IMR-90 (cell line): ENCODE data around the gene MGAT4C. TPM values are rescaled to one million over a fixed set of nuclear protein-coding genes. Genes with fewer than 3 reads are reported as not detected.

ENCODE experiments used
- ATAC-seq: fragments of 200-7000 bp; cut with Tn5 transposase; 2 replicates; pipeline ENCODE4 v1.9.1; 2020; ENCODE audit warnings: low read depth, mild to moderate bottlenecking, moderate library complexity
- BruUV-seq: library from RNA; stranded (reverse); fragments of 400-500 nt; replicated peaks from 2 replicates; lab custom pipeline; 2021; lab: Mats Ljungman, UMichigan
- CTCF ChIA-PET: fragments of 300-600 bp; formaldehyde crosslinking; extraction: SDS; loops from one replicate; lab custom pipeline; 2021; ENCODE audit warnings: antibody characterized with exemption; lab: Yijun Ruan, JAX
- POLR2A ChIA-PET: fragments of 300-600 bp; sonication (Branson Sonifier 250); formaldehyde crosslinking; loops from one replicate; lab custom pipeline; 2022; ENCODE audit warnings: antibody characterized with exemption; ENCODE audit not compliant: unreplicated experiment; lab: Charles Lee
- DNase-seq: peaks from one replicate; pipeline ENCODE4 v3.0.0; 2013
- H2AFZ ChIP-seq: replicated peaks from 2 replicates; pipeline ENCODE3; 2013; ENCODE audit warnings: low read length, mild to moderate bottlenecking; ENCODE audit not compliant: poor library complexity
- H2AK5ac ChIP-seq: 2 replicates; pipeline ENCODE4 v1.6.1; 2013; ENCODE audit warnings: low read depth, low read length, inconsistent platforms
- H2AK9ac ChIP-seq: replicated peaks from 2 replicates; pipeline ENCODE3; 2013; ENCODE audit warnings: mild to moderate bottlenecking, low read depth, low read length, moderate library complexity; ENCODE audit not compliant: poor library complexity
- H2BK120ac ChIP-seq: 2 replicates; pipeline ENCODE4 v1.6.1; 2013; ENCODE audit warnings: low read depth, low read length, inconsistent platforms
- H2BK15ac ChIP-seq: 3 replicates; pipeline ENCODE4 v1.6.1; 2013; ENCODE audit warnings: low read depth, low read length, inconsistent platforms
- H2BK20ac ChIP-seq: 2 replicates; pipeline ENCODE4 v1.6.1; 2013; ENCODE audit warnings: low read depth, mild to moderate bottlenecking, inconsistent platforms, low read length, moderate library complexity
- H2BK5ac ChIP-seq: 2 replicates; pipeline ENCODE4 v1.6.1; 2013; ENCODE audit warnings: mild to moderate bottlenecking, low read depth, low read length, inconsistent platforms; ENCODE audit not compliant: poor library complexity, severe bottlenecking
- H3K14ac ChIP-seq: replicated peaks from 2 replicates; pipeline ENCODE4 v1.6.1; 2013; ENCODE audit warnings: low read depth, low read length, inconsistent platforms
- H3K18ac ChIP-seq: 2 replicates; pipeline ENCODE4 v1.6.1; 2013; ENCODE audit warnings: low read depth, low read length, control low read depth
- H3K23ac ChIP-seq: 2 replicates; pipeline ENCODE4 v1.6.1; 2013; ENCODE audit warnings: low read depth, low read length, inconsistent platforms
- H3K27ac ChIP-seq: 2 replicates; pipeline ENCODE4 v1.5.1; 2013; ENCODE audit warnings: mild to moderate bottlenecking, control low read depth, low read length; ENCODE audit not compliant: insufficient read depth
- H3K27me3 ChIP-seq: 2 replicates; pipeline ENCODE4 v1.6.1; 2013; ENCODE audit warnings: low read length; ENCODE audit not compliant: control insufficient read depth, insufficient read depth
- H3K36me3 ChIP-seq: 2 replicates; pipeline ENCODE4 v1.6.1; 2013; ENCODE audit warnings: low read length, mixed read lengths; ENCODE audit not compliant: control insufficient read depth, insufficient read depth
- H3K4ac ChIP-seq: 2 replicates; pipeline ENCODE4 v1.6.1; 2013; ENCODE audit warnings: low read depth, low read length, inconsistent platforms
- H3K4me1 ChIP-seq: 2 replicates; pipeline ENCODE4 v1.6.1; 2013; ENCODE audit warnings: low read length, mixed read lengths; ENCODE audit not compliant: control insufficient read depth, insufficient read depth
- H3K4me2 ChIP-seq: 2 replicates; pipeline ENCODE4 v1.6.1; 2013; ENCODE audit warnings: low read depth, mild to moderate bottlenecking, control low read depth, low read length, moderate library complexity
- H3K4me3 ChIP-seq: 2 replicates; pipeline ENCODE4 v1.5.1; 2013; ENCODE audit warnings: low read depth, mild to moderate bottlenecking, control low read depth, low read length, moderate library complexity; ENCODE audit not compliant: insufficient read depth
- H3K56ac ChIP-seq: 2 replicates; pipeline ENCODE4 v1.6.1; 2013; ENCODE audit warnings: low read length, inconsistent platforms; ENCODE audit not compliant: insufficient read depth; ENCODE audit errors: extremely low read depth
- H3K79me1 ChIP-seq, 2 experiments: 2 replicates each; pipeline ENCODE4 v1.6.1; 2013; ENCODE audit warnings: low read length in 2 of 2, inconsistent platforms in 1 of 2, low read depth in 1 of 2
- H3K9ac ChIP-seq: 2 replicates; pipeline ENCODE4 v1.6.1; 2013; ENCODE audit warnings: low read depth, low read length, control low read depth
- H3K9me1 ChIP-seq: 2 replicates; pipeline ENCODE4 v1.6.1; 2013; ENCODE audit warnings: low read length, inconsistent platforms; ENCODE audit not compliant: insufficient read depth
- H3K9me3 ChIP-seq: 2 replicates; pipeline ENCODE4 v1.6.1; 2013; ENCODE audit warnings: low read length; ENCODE audit not compliant: control insufficient read depth, insufficient read depth
- H4K20me1 ChIP-seq: 2 replicates; pipeline ENCODE4 v1.6.1; 2013; ENCODE audit warnings: low read length, inconsistent platforms; ENCODE audit not compliant: insufficient read depth
- H4K5ac ChIP-seq: 2 replicates; pipeline ENCODE4 v1.6.1; 2013; ENCODE audit warnings: mild to moderate bottlenecking, low read depth, low read length, control low read depth
- H4K8ac ChIP-seq, 2 experiments: 2 replicates each; pipeline ENCODE4 v1.6.1; 2013; ENCODE audit warnings: low read depth in 2 of 2, low read length in 2 of 2, control low read depth in 1 of 2, inconsistent platforms in 1 of 2
- H4K91ac ChIP-seq: 2 replicates; pipeline ENCODE4 v1.6.1; 2013; ENCODE audit warnings: low read depth, low read length, inconsistent platforms; ENCODE audit not compliant: insufficient read depth
- RAD21 ChIP-seq: IDR thresholded peaks from 2 replicates; pipeline ENCODE4 v1.6.1; 2012; ENCODE audit warnings: low read length, improper control_type of control experiment
- SMC3 ChIP-seq: fragments of 150-350 bp; IDR thresholded peaks from 2 replicates; pipeline ENCODE4 v1.6.1; 2016; ENCODE audit warnings: low read depth, mild to moderate bottlenecking, antibody characterized with exemption, low read length, moderate library complexity
- USF2 ChIP-seq: fragments of 150-350 bp; IDR thresholded peaks from 2 replicates; pipeline ENCODE4 v1.6.1; 2017; ENCODE audit warnings: mild to moderate bottlenecking, antibody characterized with exemption, low read length, low read depth
- WGBS, 2 experiments: methylation state at CpG; one replicate each; pipeline versions ENCODE4 v1.1.5 to v1.1.7; 2013; ENCODE audit warnings: missing lambda C conversion rate in 2 of 2; ENCODE audit not compliant: insufficient read length in 1 of 2; ENCODE audit errors: extremely low coverage in 2 of 2; 5-methylcytosine and 5-hydroxymethylcytosine counted together
- dilution Hi-C: fragments of 300-500 bp; cut with HindIII; formaldehyde crosslinking; loops from one replicate; pipeline ENCODE4 v1.14.3; 2018; ENCODE audit warnings: low sequenced_read_pairs; ENCODE audit not compliant: unreplicated experiment
- in situ Hi-C: fragments of 300-500 bp; cut with MboI; formaldehyde crosslinking; loops from 3 replicates; pipeline ENCODE4 v1.14.3; 2019; ENCODE audit warnings: low sequenced_read_pairs, inconsistent platforms, mixed read lengths
- intact Hi-C: fragments of 100-400 bp; cut with micrococcal nuclease; formaldehyde crosslinking; loops from 2 replicates; pipeline ENCODE4 v1.10.0; 2022
- polyA plus RNA-seq, 3 experiments: library from polyadenylated mRNA; depleted of rRNA; stranded (reverse); fragments of >200 nt; gene quantifications; 2 replicates each; pipeline ENCODE4 v1.2.3, GENCODE V29; 2012; ENCODE audit warnings: low replicate concordance in 1 of 3
- total RNA-seq: library from RNA; depleted of rRNA; stranded (reverse); fragments of >200 nt; gene quantifications from 2 replicates; pipeline ENCODE4 v1.2.3, GENCODE V29; 2012
- TF ChIP-seq, protein P1 (sequence below): conservative IDR thresholded peaks from 2 replicates; pipeline ENCODE4 v1.5.1; 2012; ENCODE audit warnings: mild to moderate bottlenecking, low read depth, low read length, improper control_type of control experiment

MGAT4C gene
- total and polyA plus RNA-seq, 2 of the 4 experiments (the other 2 are of a cell fraction), result not detected

DNA sequence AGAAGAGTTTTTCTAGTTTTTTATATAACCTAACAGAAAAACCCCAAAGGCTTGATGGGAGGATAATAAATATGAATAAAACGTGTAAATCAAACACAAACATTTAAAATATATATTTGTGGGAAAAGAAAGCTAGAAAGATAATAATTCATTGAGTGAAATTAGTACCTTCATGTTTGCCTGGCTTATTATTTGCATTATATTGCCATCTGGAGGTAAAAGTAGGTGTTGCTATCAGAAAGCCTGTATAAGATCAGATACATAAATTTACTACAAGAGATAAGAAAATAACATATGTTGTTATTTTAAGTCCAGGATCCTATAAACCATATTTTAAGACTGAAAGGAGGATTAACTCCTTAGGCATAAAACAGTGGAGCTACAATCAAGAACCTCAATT is 304.4 kb downstream of the MGAT4C start:
- no TSS peak for BruUV-seq
- no peak overlapping the region for H2AK5ac ChIP-seq
- peak; percentile 46; the same call in 1 of the 2 replicates for ATAC-seq
- H3K9me3 ChIP-seq, result no peaks in the 10 kb centered on the region
- H3K56ac ChIP-seq, result no peak overlapping the region
- intact Hi-C loops, result loop anchor here (1.0 to 10.0 kb wide), 2 partner anchors 28 to 1913 kb away; no protein-coding TSS in a partner anchor
- H3K79me1 ChIP-seq, result no peaks in the 10 kb centered on the region
- no peaks in the 10 kb centered on the region for H3K4me1 ChIP-seq
- no peaks in the 10 kb centered on the region for H3K27me3 ChIP-seq
- no peak overlapping the region for H2BK20ac ChIP-seq
- no peaks in the 10 kb centered on the region for H3K36me3 ChIP-seq
- no peak overlapping the region for H3K4me2 ChIP-seq
- H2BK5ac ChIP-seq, result no peak overlapping the region
- no peak overlapping the region for H3K9ac ChIP-seq
- no peak overlapping the region for H2BK15ac ChIP-seq
- WGBS, 2 experiments, result no CpG with 5 or more reads among the region's 1 CpG
- no peak overlapping the region for H3K4ac ChIP-seq
- no peaks in the 10 kb centered on the region for H4K20me1 ChIP-seq
- H3K4me3 ChIP-seq, result no peak overlapping the region
- no peak overlapping the region for H2BK120ac ChIP-seq
- no peak overlapping the region for H3K18ac ChIP-seq
- H3K9me1 ChIP-seq, result no peaks in the 10 kb centered on the region
- H3K14ac ChIP-seq, result no peak overlapping the region
- no peak overlapping the region for H4K5ac ChIP-seq
- in situ Hi-C loops, result loop anchor here (25.0 kb wide), 1 partner anchor 960 kb away; no protein-coding TSS in a partner anchor
- H3K23ac ChIP-seq, result no peak overlapping the region
- no peak overlapping the region for H3K27ac ChIP-seq
- peak; percentile 5 for DNase-seq
- H4K91ac ChIP-seq, result no peak overlapping the region
- CTCF ChIA-PET, result interaction anchor here (0.6 to 1.1 kb wide), 2 partner anchors 23 to 572 kb away, joined by 3 read pairs; no protein-coding TSS in a partner anchor
- TF ChIP-seq USF2 (no peak), SMC3 (peak; percentile 16; the same call in 1 of the 2 replicates), RAD21 (peak; percentile 16; the same call in 1 of the 2 replicates)
- TF ChIP-seq, protein P1, sequence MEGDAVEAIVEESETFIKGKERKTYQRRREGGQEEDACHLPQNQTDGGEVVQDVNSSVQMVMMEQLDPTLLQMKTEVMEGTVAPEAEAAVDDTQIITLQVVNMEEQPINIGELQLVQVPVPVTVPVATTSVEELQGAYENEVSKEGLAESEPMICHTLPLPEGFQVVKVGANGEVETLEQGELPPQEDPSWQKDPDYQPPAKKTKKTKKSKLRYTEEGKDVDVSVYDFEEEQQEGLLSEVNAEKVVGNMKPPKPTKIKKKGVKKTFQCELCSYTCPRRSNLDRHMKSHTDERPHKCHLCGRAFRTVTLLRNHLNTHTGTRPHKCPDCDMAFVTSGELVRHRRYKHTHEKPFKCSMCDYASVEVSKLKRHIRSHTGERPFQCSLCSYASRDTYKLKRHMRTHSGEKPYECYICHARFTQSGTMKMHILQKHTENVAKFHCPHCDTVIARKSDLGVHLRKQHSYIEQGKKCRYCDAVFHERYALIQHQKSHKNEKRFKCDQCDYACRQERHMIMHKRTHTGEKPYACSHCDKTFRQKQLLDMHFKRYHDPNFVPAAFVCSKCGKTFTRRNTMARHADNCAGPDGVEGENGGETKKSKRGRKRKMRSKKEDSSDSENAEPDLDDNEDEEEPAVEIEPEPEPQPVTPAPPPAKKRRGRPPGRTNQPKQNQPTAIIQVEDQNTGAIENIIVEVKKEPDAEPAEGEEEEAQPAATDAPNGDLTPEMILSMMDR, result peak; percentile 34; the same call in 1 of the 2 replicates
- no peak overlapping the region for H2AFZ ChIP-seq
- dilution Hi-C loops, result no loop called here
- no peak overlapping the region for H4K8ac ChIP-seq
- H2AK9ac ChIP-seq, result no peak overlapping the region
- POLR2A ChIA-PET, result no interaction called here
